Panc1 (cell line): ENCODE results near the gene MACF1. TPM values are rescaled to one million over a fixed set of nuclear protein-coding genes. Genes with fewer than 3 reads are reported as not detected.

Source experiments
- ATAC-seq: fragments of 200-7000 bp; cut with Tn5 transposase; 2 replicates; pipeline ENCODE4 v1.9.1; 2020; ENCODE audit warnings: mild to moderate bottlenecking, moderate library complexity
- BruUV-seq: library from RNA; stranded (reverse); fragments of 400-500 nt; replicated peaks from 2 replicates; lab custom pipeline; 2021; lab: Mats Ljungman, UMichigan
- CTCF ChIA-PET: fragments of 300-600 bp; sonication (Branson Sonifier 250); formaldehyde crosslinking; loops from one replicate; lab custom pipeline; 2022; ENCODE audit warnings: antibody characterized with exemption; lab: Charles Lee
- POLR2A ChIA-PET: fragments of 300-600 bp; sonication (Branson Sonifier 250); formaldehyde crosslinking; loops from one replicate; lab custom pipeline; 2022; ENCODE audit warnings: antibody characterized with exemption; lab: Charles Lee
- DNase-seq: peaks from one replicate; pipeline ENCODE4 v3.0.0-alpha.2; 2010; ENCODE audit warnings: low read depth, low spot score
- H3K27ac ChIP-seq: 2 replicates; pipeline ENCODE4 v1.5.1; 2011; ENCODE audit warnings: mild to moderate bottlenecking, low read length, inconsistent platforms
- H3K27me3 ChIP-seq: fragments of 200-500 bp; sonication (Bioruptor generic); 2 replicates; pipeline ENCODE4 v1.6.0; 2014; ENCODE audit warnings: low read length, inconsistent platforms; ENCODE audit not compliant: control insufficient read depth, insufficient read depth
- H3K36me3 ChIP-seq: fragments of 200-500 bp; sonication (Bioruptor generic); 2 replicates; pipeline ENCODE4 v1.5.1; 2014; ENCODE audit warnings: inconsistent platforms, mild to moderate bottlenecking, low read length, moderate library complexity; ENCODE audit not compliant: control insufficient read depth, insufficient read depth
- H3K4me1 ChIP-seq: 2 replicates; pipeline ENCODE4 v1.5.1; 2011; ENCODE audit warnings: inconsistent platforms, mild to moderate bottlenecking, low read length, moderate library complexity; ENCODE audit not compliant: control insufficient read depth, insufficient read depth
- H3K4me3 ChIP-seq, 2 experiments: 2 replicates each; pipeline ENCODE4 v1.5.1; 2011 to 2012; ENCODE audit warnings: low read depth in 2 of 2, low read length in 2 of 2, mild to moderate bottlenecking in 2 of 2, inconsistent platforms in 1 of 2, moderate library complexity in 1 of 2
- H3K9me3 ChIP-seq: fragments of 200-500 bp; sonication (Bioruptor generic); 2 replicates; pipeline ENCODE4 v1.5.1; 2014; ENCODE audit warnings: low read depth, mild to moderate bottlenecking, inconsistent platforms, low read length, moderate library complexity; ENCODE audit not compliant: control insufficient read depth, insufficient read depth
- CTCF ChIP-seq: fragments of 450-650 bp; IDR thresholded peaks from 2 replicates; pipeline ENCODE4 v1.5.1; 2017; ENCODE audit warnings: mild to moderate bottlenecking
- POLR2AphosphoS5 ChIP-seq: IDR thresholded peaks from 2 replicates; pipeline ENCODE4 v1.6.1; 2012; ENCODE audit warnings: mild to moderate bottlenecking, low read depth, low read length, moderate library complexity
- REST ChIP-seq, 2 experiments: IDR thresholded peaks; 2 replicates each; pipeline ENCODE4 v1.6.1; 2011 to 2012; ENCODE audit warnings: low read depth in 2 of 2, control low read depth in 1 of 2, low read length in 1 of 2, mild to moderate bottlenecking in 1 of 2, moderate library complexity in 1 of 2; ENCODE audit not compliant: insufficient read depth in 1 of 2
- SIN3A ChIP-seq: IDR thresholded peaks from 2 replicates; pipeline ENCODE4 v1.6.1; 2012; ENCODE audit warnings: low read depth, mild to moderate bottlenecking, low read length, moderate library complexity, borderline replicate concordance; ENCODE audit not compliant: insufficient read depth
- TCF7L2 ChIP-seq: IDR thresholded peaks from 2 replicates; pipeline ENCODE4 v1.6.1; 2011; ENCODE audit warnings: mild to moderate bottlenecking, low read depth, low read length, inconsistent platforms
- in situ Hi-C: cut with HindIII; loops from 2 replicates; pipeline ENCODE4 v1.10.0; 2016; ENCODE audit warnings: low sequenced_read_pairs, low pct_unique_long_range_greater_than_20kb
- intact Hi-C: fragments of 100-400 bp; cut with micrococcal nuclease; formaldehyde crosslinking; loops from one replicate; pipeline ENCODE4 v1.10.0; 2022; ENCODE audit not compliant: unreplicated experiment
- total RNA-seq: library from RNA; stranded (reverse); gene quantifications from one replicate; pipeline ENCODE4 v1.2.1, GENCODE V29; 2021; ENCODE audit not compliant: unreplicated experiment

The MACF1 gene
- total RNA-seq, 1 experiment from 2014 or later = 413 TPM

DNA sequence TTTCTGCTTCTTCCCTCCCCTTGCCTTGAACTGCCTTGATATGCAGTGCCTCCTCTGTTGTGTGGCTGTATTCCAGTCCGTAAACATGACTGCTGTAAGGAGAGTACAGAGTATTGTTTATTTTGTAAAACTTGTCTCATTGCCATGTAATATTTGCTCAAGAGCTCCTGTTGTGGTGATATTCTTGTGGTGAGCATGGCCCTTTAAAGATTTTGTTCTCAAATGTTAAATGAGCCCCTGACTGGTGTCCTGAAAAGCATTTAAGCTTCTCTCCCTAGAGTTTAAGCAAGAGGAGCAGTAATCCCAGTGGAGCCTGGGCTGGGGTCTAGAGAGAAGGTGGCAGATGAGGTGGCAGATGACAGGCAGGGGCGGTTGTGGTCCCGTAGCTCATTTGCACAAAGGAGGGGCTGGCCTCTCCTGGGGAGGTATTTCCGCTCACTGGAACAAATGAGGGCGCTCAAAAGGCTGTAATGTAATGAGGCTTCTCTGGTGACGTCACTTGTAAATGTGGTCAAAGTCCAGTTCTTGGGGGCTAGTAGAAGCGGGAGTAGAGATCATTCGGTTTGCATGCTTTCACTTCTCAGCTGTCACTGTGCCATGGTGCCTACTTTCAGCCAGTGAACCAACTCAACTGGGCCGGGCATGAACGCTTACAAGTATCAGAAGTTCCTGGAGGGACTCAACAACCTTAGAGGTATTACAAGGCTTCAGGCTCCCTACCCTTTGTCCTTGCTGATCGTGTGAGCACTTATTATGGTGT is 46.0 kb upstream of the MACF1 start:
- no peaks in the 10 kb centered on the region for H3K9me3 ChIP-seq
- peak overlapping the region; percentile 23 to 35 for H3K4me3 ChIP-seq
- peak; percentile 71 for ATAC-seq
- ChIA-PET POLR2A (interaction anchor here (0.5 to 1.3 kb wide), 2 partner anchors 18 to 330 kb away, joined by 3 read pairs; no protein-coding TSS in a partner anchor), CTCF (interaction anchor here (0.6 to 3.3 kb wide), 5 partner anchors 14 to 1496 kb away, joined by 3 to 11 read pairs (median 4); no protein-coding TSS in a partner anchor)
- H3K27ac ChIP-seq = peak overlapping the region; percentile 90
- H3K27me3 ChIP-seq = no peaks in the 10 kb centered on the region
- no peaks in the 10 kb centered on the region for H3K36me3 ChIP-seq
- H3K4me1 ChIP-seq = peaks cover 76% of the 10 kb centered on the region
- no TSS peak for BruUV-seq
- intact Hi-C loops (no loop called here), in situ Hi-C loops (no loop called here)
- DNase-seq = peak; percentile 68
- TF ChIP-seq TCF7L2 (no peak), SIN3A (no peak), POLR2AphosphoS5 (no peak; the same call in 1 of the 2 replicates), REST (IDR thresholded peaks at IDR 0.05; ENCODE audit: insufficient read depth in 1 of 2, low read depth in 2 of 2, low read length in 1 of 2) (no peak), CTCF (no peak)

- Histone ChIP-seq H3K36me3 (no peaks in the 10 kb centered on the region), H3K4me1 (peaks cover 76% of the 10 kb centered on the region), H3K4me3 (peak overlapping the region; percentile 23 to 35), H3K27ac (peak overlapping the region; percentile 90), H3K27me3 (no peaks in the 10 kb centered on the region), H3K9me3 (no peaks in the 10 kb centered on the region)
- no TSS peak for BruUV-seq
- intact Hi-C loops (no loop called here), in situ Hi-C loops (no loop called here)
- POLR2A ChIA-PET = interaction anchor here (0.8 to 1.3 kb wide), 3 partner anchors 15 to 33 kb away, joined by 3 to 4 read pairs (median 3); no protein-coding TSS in a partner anchor
- CTCF ChIA-PET = interaction anchor here (1.4 to 3.3 kb wide), 2 partner anchors 26 to 33 kb away, joined by 4 to 11 read pairs; no protein-coding TSS in a partner anchor
- DNase-seq = no peak
- ATAC-seq = peak; percentile 71
- TF ChIP-seq TCF7L2 = no peak
- no peak for TF ChIP-seq CTCF
- TF ChIP-seq REST (IDR thresholded peaks at IDR 0.05; ENCODE audit: insufficient read depth in 1 of 2, low read depth in 2 of 2, low read length in 1 of 2) = no peak
- no peak for TF ChIP-seq POLR2AphosphoS5
- no peak for TF ChIP-seq SIN3A
These were observed 45.1 kb upstream of the MACF1 start for GRCh38 chr1:39159224-39160036.
